HepG2 (cell line): Measurements from ENCODE around the gene TK1. TPM values are rescaled to one million over a fixed set of nuclear protein-coding genes. Genes with fewer than 3 reads are reported as not detected.

Experiments used
- ATAC-seq: fragments of 200-7000 bp; cut with Tn5 transposase; 3 replicates; pipeline ENCODE4 v1.9.1; 2020; ENCODE audit warnings: mild to moderate bottlenecking, moderate library complexity
- BruUV-seq: library from RNA; stranded (reverse); fragments of 400-500 nt; replicated peaks from 2 replicates; lab custom pipeline; 2021; lab: Mats Ljungman, UMichigan
- CTCF ChIA-PET: fragments of 300-600 bp; formaldehyde crosslinking; extraction: SDS; loops from one replicate; lab custom pipeline; 2021; ENCODE audit warnings: low total read pairs, inconsistent platforms, low intra/inter-chr PET ratio; lab: Yijun Ruan, JAX
- POLR2A ChIA-PET: fragments of 350-600 bp; sonication (Branson Sonifier 250); formaldehyde crosslinking; loops from one replicate; lab custom pipeline; 2020; ENCODE audit warnings: antibody characterized with exemption, inconsistent platforms; lab: Yijun Ruan, JAX
- DNase-seq: peaks from one replicate; pipeline ENCODE4 v3.0.0-alpha.2; 2015; ENCODE audit warnings: low spot score
- FAIRE-seq: peaks from 3 replicates; lab custom pipeline; 2011; peaks lifted over from hg19 to GRCh38; lab: Jason Lieb, UNC
- H2AFZ ChIP-seq: one replicate; pipeline ENCODE4 v1.6.1; 2011; ENCODE audit warnings: low read length, inconsistent platforms
- H3K27ac ChIP-seq: fragments of 300-600 bp; 3 replicates; pipeline ENCODE4 v1.8.0; 2011; ENCODE audit warnings: mixed run types, mild to moderate bottlenecking, mixed read lengths, low read length, inconsistent platforms; ENCODE audit not compliant: insufficient read depth; ENCODE audit errors: extremely low read length
- H3K27me3 ChIP-seq, 2 experiments: fragments of 200-600 bp in 1 of 2; 2 replicates in 1 of 2; 3 replicates in 1 of 2; pipeline versions ENCODE4 v1.6.0 to v1.8.0; 2011; ENCODE audit warnings: low read length in 2 of 2, mild to moderate bottlenecking in 2 of 2, moderate library complexity in 2 of 2, inconsistent platforms in 1 of 2; ENCODE audit not compliant: insufficient read depth in 2 of 2, control insufficient read depth in 1 of 2
- H3K36me3 ChIP-seq, 2 experiments: fragments of 200-600 bp in 1 of 2; replicated peaks in 1 of 2; 2 replicates in 1 of 2; 3 replicates in 1 of 2; pipeline versions ENCODE4 v1.5.1 to v1.8.0; 2011; ENCODE audit warnings: low read length in 2 of 2, inconsistent platforms in 1 of 2; ENCODE audit not compliant: insufficient read depth in 2 of 2, control insufficient read depth in 1 of 2
- H3K4me1 ChIP-seq: 2 replicates; pipeline ENCODE4 v1.5.1; 2012; ENCODE audit warnings: low read length, inconsistent platforms; ENCODE audit not compliant: insufficient read depth
- H3K4me2 ChIP-seq: 2 replicates; pipeline ENCODE4 v1.6.0; 2011; ENCODE audit warnings: low read depth, low read length, inconsistent platforms
- H3K4me3 ChIP-seq, 3 experiments: fragments of 200-600 bp in 1 of 3; sonication (generic), shearing (Covaris generic) in 1 of 3; replicated peaks in 1 of 3; 2 replicates each; pipeline ENCODE4 v1.5.1; 2011 to 2016; ENCODE audit warnings: low read length in 3 of 3, inconsistent platforms in 2 of 3, low read depth in 2 of 3, mild to moderate bottlenecking in 2 of 3, control low read depth in 1 of 3, mixed read lengths in 1 of 3; ENCODE audit not compliant: insufficient read depth in 1 of 3
- H3K79me2 ChIP-seq: one replicate; pipeline ENCODE4 v1.6.1; 2011; ENCODE audit warnings: low read length, inconsistent platforms; ENCODE audit not compliant: insufficient read depth
- H3K9ac ChIP-seq: 2 replicates; pipeline ENCODE4 v1.6.0; 2011; ENCODE audit warnings: mild to moderate bottlenecking, low read depth, low read length, inconsistent platforms; ENCODE audit not compliant: insufficient read depth
- H3K9me3 ChIP-seq: 2 replicates; pipeline ENCODE4 v1.5.1; 2012; ENCODE audit warnings: mild to moderate bottlenecking, low read length
- H4K20me1 ChIP-seq: 2 replicates; pipeline ENCODE4 v1.6.0; 2011; ENCODE audit warnings: inconsistent platforms, mild to moderate bottlenecking, low read length, moderate library complexity; ENCODE audit not compliant: insufficient read depth
- AHR ChIP-seq: IDR thresholded peaks from 2 replicates; pipeline ENCODE4 v1.6.1; 2018; ENCODE audit warnings: missing genetic modification reagents, missing compliant biosample characterization
- EHMT2 ChIP-seq: fragments of 200-600 bp; sonication (generic); IDR thresholded peaks from 2 replicates; pipeline ENCODE4 v1.7.0; 2017; ENCODE audit warnings: antibody characterized with exemption, low read depth, low read length, borderline replicate concordance
- HNRNPLL ChIP-seq: fragments of 200-400 bp; formaldehyde crosslinking; IDR thresholded peaks from 2 replicates; pipeline ENCODE4 v1.6.1; 2017; ENCODE audit warnings: mild to moderate bottlenecking, low read depth, low read length; ENCODE audit not compliant: poor library complexity, severe bottlenecking
- ISL2 ChIP-seq: sonication (generic); formaldehyde crosslinking; IDR thresholded peaks from 2 replicates; pipeline ENCODE4 v1.5.0; 2020; ENCODE audit warnings: missing genetic modification reagents
- MED8 ChIP-seq: sonication (generic); formaldehyde crosslinking; IDR thresholded peaks from 2 replicates; pipeline ENCODE4 v1.8.1; 2023; ENCODE audit warnings: mild to moderate bottlenecking, missing genetic modification reagents; ENCODE audit not compliant: insufficient replicate concordance
- NFE2L2 ChIP-seq: fragments of 150-350 bp; IDR thresholded peaks from 2 replicates; pipeline ENCODE4 v1.6.1; 2014; ENCODE audit warnings: low read length
- NFYB ChIP-seq: sonication (generic); formaldehyde crosslinking; IDR thresholded peaks from 2 replicates; pipeline ENCODE4 v1.4.0; 2020; ENCODE audit warnings: missing genetic modification reagents
- RFXAP ChIP-seq: sonication (generic); formaldehyde crosslinking; IDR thresholded peaks from 2 replicates; pipeline ENCODE4 v1.4.0; 2020; ENCODE audit warnings: missing genetic modification reagents, borderline replicate concordance
- SOX13 ChIP-seq, 3 experiments: fragments of 450-650 bp in 1 of 3; sonication (generic) in 1 of 3; formaldehyde crosslinking in 1 of 3; IDR thresholded peaks in 2 of 3; conservative IDR thresholded peaks in 1 of 3; 2 replicates each; pipeline versions ENCODE4 v1.5.0 to v1.6.1; 2016 to 2020; ENCODE audit warnings: antibody characterized with exemption in 1 of 3, mild to moderate bottlenecking in 1 of 3, missing compliant biosample characterization in 1 of 3, missing genetic modification reagents in 1 of 3, moderate library complexity in 1 of 3
- SP5 ChIP-seq: IDR thresholded peaks from 2 replicates; pipeline ENCODE4 v1.6.1; 2016; ENCODE audit warnings: low read depth, borderline replicate concordance
- ZNF260 ChIP-seq: sonication (generic); formaldehyde crosslinking; IDR thresholded peaks from 2 replicates; pipeline ENCODE4 v1.4.0; 2020; ENCODE audit warnings: missing genetic modification reagents, low read depth, mild to moderate bottlenecking, borderline replicate concordance
- ZNF552 ChIP-seq: sonication (generic); formaldehyde crosslinking; IDR thresholded peaks from 2 replicates; pipeline ENCODE4 v1.9.0; 2022; ENCODE audit warnings: missing genetic modification reagents, mild to moderate bottlenecking, borderline replicate concordance
- ZNF615 ChIP-seq: sonication (generic); formaldehyde crosslinking; IDR thresholded peaks from 2 replicates; pipeline ENCODE4 v1.5.0; 2020; ENCODE audit warnings: mild to moderate bottlenecking, missing genetic modification reagents, borderline replicate concordance
- ZNF713 ChIP-seq: sonication (generic); formaldehyde crosslinking; IDR thresholded peaks from 2 replicates; pipeline ENCODE4 v1.4.0; 2020; ENCODE audit warnings: mild to moderate bottlenecking, missing genetic modification reagents
- WGBS: methylation state at CpG from one replicate; pipeline ENCODE4 v1.1.6; 2017; ENCODE audit warnings: low lambda C conversion rate; 5-methylcytosine and 5-hydroxymethylcytosine counted together
- in situ Hi-C: cut with HindIII; loops from 2 replicates; pipeline ENCODE4 v1.10.0; 2017; ENCODE audit warnings: low pct_unique_long_range_greater_than_20kb; ENCODE audit not compliant: extremely low pct_ligation_motif_present
- intact Hi-C: fragments of 100-400 bp; cut with micrococcal nuclease; formaldehyde crosslinking; loops from one replicate; pipeline ENCODE4 v1.10.0; 2022; ENCODE audit not compliant: unreplicated experiment
- polyA plus RNA-seq, 8 experiments: library from polyadenylated mRNA; depleted of rRNA in 3 of 8; stranded (reverse) in 7 of 8; unstranded in 1 of 8; fragments of >200 nt; fragmentation: Illumina TruSeq in 4 of 8; extraction: Trizol in 4 of 8; gene quantifications; 2 replicates each; pipeline versions ENCODE4 v1.2.1 to v1.2.3, GENCODE V29; 2011 to 2016; ENCODE audit warnings: low read depth in 4 of 8, missing spikeins in 1 of 8, mixed read lengths in 1 of 8; ENCODE audit not compliant: insufficient read depth in 1 of 8
- total RNA-seq, 5 experiments: library from RNA; depleted of rRNA; stranded (reverse); fragments of >200 nt; fragmentation: Illumina TruSeq; extraction: Trizol; gene quantifications; 2 replicates each; pipeline ENCODE4 v1.2.3, GENCODE V29; 2016; ENCODE audit warnings: low read depth in 1 of 5
- TF ChIP-seq, protein P1 (sequence below): sonication (generic); formaldehyde crosslinking; conservative IDR thresholded peaks from 2 replicates; pipeline ENCODE4 v1.4.0; 2020; ENCODE audit warnings: missing genetic modification reagents
- TF ChIP-seq, protein P2 (sequence below): fragments of 450-650 bp; IDR thresholded peaks from 2 replicates; pipeline ENCODE4 v1.6.1; 2016
- TF ChIP-seq, protein P3 (sequence below): sonication (generic); formaldehyde crosslinking; IDR thresholded peaks from 2 replicates; pipeline ENCODE4 v1.5.1; 2020; ENCODE audit warnings: mild to moderate bottlenecking, missing genetic modification reagents, borderline replicate concordance

TK1 gene
- total and polyA plus RNA-seq, 2 of the 13 experiments (the other 11 are each of a cell fraction or from before 2014, with no cell fraction given), result 45.0 to 96.0 TPM

- H3K27me3 ChIP-seq, result peaks cover 9 to 26% of the 10 kb centered on the region in 2 experiments; a peak in 4 of 5 replicates
- ChIA-PET CTCF (no interaction called here), POLR2A (interaction anchor here (1.4 to 2.2 kb wide), 4 partner anchors 9 to 42 kb away, joined by 5 to 11 read pairs (median 8); partner anchors contain the start of genes AFMID, SYNGR2 and TK1)
- H3K9me3 ChIP-seq, result no peaks in the 10 kb centered on the region
- H3K79me2 ChIP-seq, result no peaks in the 10 kb centered on the region
- in situ Hi-C loops, result no loop called here
- 0% methylated on average over 18 of the region's 18 CpGs for WGBS
- no peaks in the 10 kb centered on the region for H3K36me3 ChIP-seq
- H3K4me3 ChIP-seq, result peak overlapping the region in 2 of 3 experiments; percentile 9 to 65; a peak in 2 of 6 replicates
- DNase-seq (no peak), FAIRE-seq (no peak), ATAC-seq (peak; percentile 75)
- H3K27ac ChIP-seq, result peak overlapping the region; percentile 34
- H3K9ac ChIP-seq, result 0 out of 2 replicates have a peak overlapping the region, but pooled peaks have one; percentile 10
- peaks cover 86% of the 10 kb centered on the region for H3K4me1 ChIP-seq
- H4K20me1 ChIP-seq, result no peaks in the 10 kb centered on the region
- intact Hi-C loops, result loop anchor here (5.0 kb wide), 2 partner anchors 697 to 782 kb away; partner anchors contain the start of genes TIMP2 and USP36
- H2AFZ ChIP-seq, result no peak overlapping the region
- no TSS peak for BruUV-seq
- H3K4me2 ChIP-seq, result peak overlapping the region; percentile 78
- TF ChIP-seq AHR (CRISPR knock-in tag) (no peak), EHMT2 (no peak), ZNF713 (CRISPR knock-in tag) (no peak), HNRNPLL (peak; percentile 24), MED8 (no peak), SP5 (CRISPR knock-in tag) (peak; percentile 56; the same call in 1 of the 2 replicates), ZNF552 (peak; percentile 86), ISL2 (CRISPR knock-in tag) (peak; percentile 58; the same call in 1 of the 2 replicates), NFYB (no peak), RFXAP (CRISPR knock-in tag) (no peak), SOX13 (IDR thresholded peaks at IDR 0.05) (no peak), SOX13 (CRISPR knock-in tag; conservative IDR thresholded peaks at IDR 0.05 in 1 of 2, IDR thresholded peaks at IDR 0.05 in 1 of 2) (peak in 1 of 2 experiments; percentile 46; a peak in 1 of 4 replicates), ZNF260 (CRISPR knock-in tag) (no peak), NFE2L2 (no peak), ZNF615 (CRISPR knock-in tag) (peak; percentile 61; the same call in 1 of the 2 replicates)
- TF ChIP-seq, protein P1, sequence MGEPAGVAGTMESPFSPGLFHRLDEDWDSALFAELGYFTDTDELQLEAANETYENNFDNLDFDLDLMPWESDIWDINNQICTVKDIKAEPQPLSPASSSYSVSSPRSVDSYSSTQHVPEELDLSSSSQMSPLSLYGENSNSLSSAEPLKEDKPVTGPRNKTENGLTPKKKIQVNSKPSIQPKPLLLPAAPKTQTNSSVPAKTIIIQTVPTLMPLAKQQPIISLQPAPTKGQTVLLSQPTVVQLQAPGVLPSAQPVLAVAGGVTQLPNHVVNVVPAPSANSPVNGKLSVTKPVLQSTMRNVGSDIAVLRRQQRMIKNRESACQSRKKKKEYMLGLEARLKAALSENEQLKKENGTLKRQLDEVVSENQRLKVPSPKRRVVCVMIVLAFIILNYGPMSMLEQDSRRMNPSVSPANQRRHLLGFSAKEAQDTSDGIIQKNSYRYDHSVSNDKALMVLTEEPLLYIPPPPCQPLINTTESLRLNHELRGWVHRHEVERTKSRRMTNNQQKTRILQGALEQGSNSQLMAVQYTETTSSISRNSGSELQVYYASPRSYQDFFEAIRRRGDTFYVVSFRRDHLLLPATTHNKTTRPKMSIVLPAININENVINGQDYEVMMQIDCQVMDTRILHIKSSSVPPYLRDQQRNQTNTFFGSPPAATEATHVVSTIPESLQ (CRISPR knock-in tag), result 0 out of 2 replicates have a peak, but pooled peaks have one; percentile 15
- TF ChIP-seq, protein P2, sequence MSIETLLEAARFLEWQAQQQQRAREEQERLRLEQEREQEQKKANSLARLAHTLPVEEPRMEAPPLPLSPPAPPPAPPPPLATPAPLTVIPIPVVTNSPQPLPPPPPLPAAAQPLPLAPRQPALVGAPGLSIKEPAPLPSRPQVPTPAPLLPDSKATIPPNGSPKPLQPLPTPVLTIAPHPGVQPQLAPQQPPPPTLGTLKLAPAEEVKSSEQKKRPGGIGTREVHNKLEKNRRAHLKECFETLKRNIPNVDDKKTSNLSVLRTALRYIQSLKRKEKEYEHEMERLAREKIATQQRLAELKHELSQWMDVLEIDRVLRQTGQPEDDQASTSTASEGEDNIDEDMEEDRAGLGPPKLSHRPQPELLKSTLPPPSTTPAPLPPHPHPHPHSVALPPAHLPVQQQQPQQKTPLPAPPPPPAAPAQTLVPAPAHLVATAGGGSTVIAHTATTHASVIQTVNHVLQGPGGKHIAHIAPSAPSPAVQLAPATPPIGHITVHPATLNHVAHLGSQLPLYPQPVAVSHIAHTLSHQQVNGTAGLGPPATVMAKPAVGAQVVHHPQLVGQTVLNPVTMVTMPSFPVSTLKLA, result no peak
- TF ChIP-seq, protein P3, sequence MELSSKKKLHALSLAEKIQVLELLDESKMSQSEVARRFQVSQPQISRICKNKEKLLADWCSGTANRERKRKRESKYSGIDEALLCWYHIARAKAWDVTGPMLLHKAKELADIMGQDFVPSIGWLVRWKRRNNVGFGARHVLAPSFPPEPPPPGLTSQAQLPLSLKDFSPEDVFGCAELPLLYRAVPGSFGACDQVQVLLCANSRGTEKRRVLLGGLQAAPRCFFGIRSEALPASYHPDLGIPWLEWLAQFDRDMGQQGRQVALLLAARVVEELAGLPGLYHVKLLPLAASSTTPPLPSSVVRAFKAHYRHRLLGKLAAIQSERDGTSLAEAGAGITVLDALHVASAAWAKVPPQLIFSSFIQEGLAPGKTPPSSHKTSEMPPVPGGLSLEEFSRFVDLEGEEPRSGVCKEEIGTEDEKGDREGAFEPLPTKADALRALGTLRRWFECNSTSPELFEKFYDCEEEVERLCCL (CRISPR knock-in tag), result no peak; the same call in 1 of the 2 replicates
These were observed 41.9 kb downstream of the TK1 start for GRCh38 chr17:78144736-78145641.
